B cell (primary cell): ENCODE measurements around the gene SESTD1.

Experiments used
- CTCF ChIP-seq: fragments of 200-600 bp; IDR thresholded peaks from one replicate; pipeline ENCODE4 v1.8.0; 2022; ENCODE audit warnings: antibody characterized with exemption, mild to moderate bottlenecking
- EZH2 ChIP-seq: IDR thresholded peaks from 2 replicates; pipeline ENCODE4 v1.6.1; 2012; ENCODE audit warnings: borderline replicate concordance, low read depth, mild to moderate bottlenecking, moderate library complexity, low read length; ENCODE audit not compliant: insufficient read depth, poor library complexity, severe bottlenecking

- TF ChIP-seq CTCF (no peak), EZH2 (no peak)
Measured at GRCh38 chr2:179285060-179285459, 20.4 kb upstream of the SESTD1 start.
